Nasal cavity respiratory epithelium epithelial cell of viscerocranial mucosa (primary cell): ENCODE measurements around the gene SYT7. TPM values are rescaled to one million over a fixed set of nuclear protein-coding genes. Genes with fewer than 3 reads are reported as not detected.

Experiments used
- total RNA-seq: library from RNA; depleted of rRNA; stranded (reverse); fragments of >200 nt; gene quantifications from 2 replicates; pipeline ENCODE4 v1.2.3, GENCODE V29; 2014

SYT7 gene
- 28.0 and 39.9 TPM in 2 replicates for total RNA-seq

GRCh38 chr11:61581030-61581928 is at the start of gene SYT7:
TSS of gene SYT7 (minus strand) at chr11:61581076. CDS start at chr11:61580820, 256 bp downstream.

GRCh38 chr11:61507962-61508861 is 72.7 kb downstream of the SYT7 start, which contains the start of gene LRRC10B:
TSS of gene LRRC10B (plus strand) at chr11:61508749. CDS start at chr11:61508999, 250 bp downstream.

Other genes starting within 250 kb of the SYT7 start
- gene DDB1, start 248.0 kb downstream of the SYT7 start, total RNA-seq: 186 and 202 TPM in 2 replicates
- 27.5 and 32.1 TPM in 2 replicates for gene TKFC, start 247.8 kb downstream of the SYT7 start, total RNA-seq
- gene CYB561A3, start 219.2 kb downstream of the SYT7 start, total RNA-seq: 36.2 and 108 TPM in 2 replicates
- gene TMEM138, start 218.7 kb downstream of the SYT7 start, total RNA-seq: 17.1 and 35.9 TPM in 2 replicates
- 7.9 and 11.4 TPM in 2 replicates for gene TMEM216, start 188.5 kb downstream of the SYT7 start, total RNA-seq
- 15.0 and 24.6 TPM in 2 replicates for gene CPSF7, start 151.1 kb downstream of the SYT7 start, total RNA-seq
- 23.9 and 28.0 TPM in 2 replicates for gene SDHAF2, start 151.0 kb downstream of the SYT7 start, total RNA-seq
- under 0.01 TPM in 1 of 2 replicates, not detected in the other for gene LRRC10B, start 72.3 kb downstream of the SYT7 start, total RNA-seq
- gene DAGLA, start 99.3 kb upstream of the SYT7 start, total RNA-seq: under 0.01 and 2.2 TPM in 2 replicates
- gene MYRF, start 171.6 kb upstream of the SYT7 start, total RNA-seq: under 0.01 and 0.93 TPM in 2 replicates
- 38.6 and 108 TPM in 2 replicates for gene TMEM258, start 211.5 kb upstream of the SYT7 start, total RNA-seq
- gene FEN1, start 211.8 kb upstream of the SYT7 start, total RNA-seq: 5.4 and 7.5 TPM in 2 replicates
- 45.5 and 45.8 TPM in 2 replicates for gene FADS1, start 235.9 kb upstream of the SYT7 start, total RNA-seq
- 15.0 and 93.7 TPM in 2 replicates for gene FADS2, start 247.2 kb upstream of the SYT7 start, total RNA-seq